GM12874 (cell line): ENCODE data around the gene EPC2.

Source experiments
- TF ChIP-seq, protein P1 (sequence below): IDR thresholded peaks from 2 replicates; pipeline ENCODE4 v1.5.1; 2011; ENCODE audit warnings: low read depth, mild to moderate bottlenecking, control low read depth, low read length, moderate library complexity; ENCODE audit not compliant: insufficient read depth

The EPC2 gene

DNA sequence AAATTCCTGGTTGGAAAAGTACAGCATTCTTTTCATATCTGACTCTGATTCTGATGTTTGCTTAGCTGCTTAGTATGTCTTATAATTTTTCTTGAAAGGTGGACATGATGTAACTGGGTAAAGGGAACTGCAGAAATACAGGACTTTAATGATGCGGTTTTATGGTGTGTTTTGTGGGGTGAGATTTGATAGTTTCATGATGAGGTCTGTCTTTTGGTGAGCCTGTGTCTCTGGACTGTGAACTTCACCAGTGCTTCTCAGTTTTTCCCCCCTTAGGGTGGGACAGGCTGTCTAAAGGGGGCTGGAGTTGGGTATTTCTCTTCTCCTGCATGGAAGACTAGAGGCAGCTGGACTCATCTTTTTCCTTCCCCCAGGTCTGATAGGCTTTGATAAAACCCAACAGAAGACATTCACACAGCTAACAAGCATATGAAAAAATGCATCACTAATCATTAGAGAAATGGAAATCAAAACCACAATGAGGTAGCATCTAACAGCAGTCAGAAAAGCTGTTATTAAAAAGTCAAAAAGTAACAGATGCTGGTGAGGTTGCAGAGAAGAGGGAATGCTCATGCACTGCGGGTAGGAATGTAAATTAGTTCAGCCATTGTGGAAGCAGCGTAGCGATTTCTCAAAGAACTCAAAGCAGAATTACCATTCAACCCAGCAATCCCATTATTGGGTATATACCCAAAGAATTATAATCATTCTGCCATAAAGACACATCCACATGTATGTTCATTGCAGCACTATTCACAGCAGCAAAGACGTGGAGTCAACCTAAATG is 77.6 kb downstream of the EPC2 start:
- TF ChIP-seq, protein P1, sequence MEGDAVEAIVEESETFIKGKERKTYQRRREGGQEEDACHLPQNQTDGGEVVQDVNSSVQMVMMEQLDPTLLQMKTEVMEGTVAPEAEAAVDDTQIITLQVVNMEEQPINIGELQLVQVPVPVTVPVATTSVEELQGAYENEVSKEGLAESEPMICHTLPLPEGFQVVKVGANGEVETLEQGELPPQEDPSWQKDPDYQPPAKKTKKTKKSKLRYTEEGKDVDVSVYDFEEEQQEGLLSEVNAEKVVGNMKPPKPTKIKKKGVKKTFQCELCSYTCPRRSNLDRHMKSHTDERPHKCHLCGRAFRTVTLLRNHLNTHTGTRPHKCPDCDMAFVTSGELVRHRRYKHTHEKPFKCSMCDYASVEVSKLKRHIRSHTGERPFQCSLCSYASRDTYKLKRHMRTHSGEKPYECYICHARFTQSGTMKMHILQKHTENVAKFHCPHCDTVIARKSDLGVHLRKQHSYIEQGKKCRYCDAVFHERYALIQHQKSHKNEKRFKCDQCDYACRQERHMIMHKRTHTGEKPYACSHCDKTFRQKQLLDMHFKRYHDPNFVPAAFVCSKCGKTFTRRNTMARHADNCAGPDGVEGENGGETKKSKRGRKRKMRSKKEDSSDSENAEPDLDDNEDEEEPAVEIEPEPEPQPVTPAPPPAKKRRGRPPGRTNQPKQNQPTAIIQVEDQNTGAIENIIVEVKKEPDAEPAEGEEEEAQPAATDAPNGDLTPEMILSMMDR, result no peak

- TF ChIP-seq, protein P1, result no peak
Observed at GRCh38 chr2:148725564-148725963, 81.0 kb downstream of the EPC2 start.

DNA sequence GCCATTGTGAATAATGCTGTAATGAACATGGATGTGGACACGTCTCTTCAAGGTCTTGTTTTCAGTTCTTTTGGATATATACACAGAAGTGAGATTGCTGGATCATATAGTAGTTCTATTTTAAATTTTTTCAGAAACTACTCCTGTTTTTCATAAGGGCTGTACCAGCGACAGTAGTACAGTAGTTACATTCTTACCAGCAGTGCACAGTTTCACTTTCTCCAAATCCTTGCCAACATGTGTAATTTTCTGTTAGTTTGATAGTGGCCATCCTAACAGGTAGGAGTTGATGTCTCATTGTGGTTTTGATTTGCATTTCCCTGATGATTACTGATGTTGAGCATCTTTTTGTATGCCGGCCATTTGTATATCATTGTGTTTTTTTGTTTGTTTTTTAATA is 81.7 kb downstream of the EPC2 start:
- TF ChIP-seq, protein P1, result no peak

- TF ChIP-seq, protein P1, result no peak
Observed at GRCh38 chr2:148730085-148730484, 85.5 kb downstream of the EPC2 start.

DNA sequence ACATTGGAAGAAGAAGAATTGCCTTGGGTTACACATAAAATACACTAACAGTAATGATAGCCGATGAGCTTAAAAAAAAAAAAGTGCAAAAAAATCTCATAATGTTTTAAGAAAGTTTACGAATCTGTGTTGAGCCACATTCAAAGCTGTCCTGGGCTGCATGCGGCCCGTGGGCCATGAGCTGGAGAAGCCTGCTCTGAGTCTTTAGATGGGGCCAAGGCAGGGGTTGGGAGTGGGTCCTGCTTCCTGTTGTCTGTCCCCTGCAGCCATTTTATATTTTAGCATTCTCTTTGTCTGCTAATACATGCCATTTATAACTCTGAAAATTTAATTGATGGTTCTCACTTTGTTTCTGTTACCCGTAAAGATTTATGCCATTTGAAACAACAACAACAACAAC is 93.2 kb downstream of the EPC2 start:
- TF ChIP-seq, protein P1, result no peak

DNA sequence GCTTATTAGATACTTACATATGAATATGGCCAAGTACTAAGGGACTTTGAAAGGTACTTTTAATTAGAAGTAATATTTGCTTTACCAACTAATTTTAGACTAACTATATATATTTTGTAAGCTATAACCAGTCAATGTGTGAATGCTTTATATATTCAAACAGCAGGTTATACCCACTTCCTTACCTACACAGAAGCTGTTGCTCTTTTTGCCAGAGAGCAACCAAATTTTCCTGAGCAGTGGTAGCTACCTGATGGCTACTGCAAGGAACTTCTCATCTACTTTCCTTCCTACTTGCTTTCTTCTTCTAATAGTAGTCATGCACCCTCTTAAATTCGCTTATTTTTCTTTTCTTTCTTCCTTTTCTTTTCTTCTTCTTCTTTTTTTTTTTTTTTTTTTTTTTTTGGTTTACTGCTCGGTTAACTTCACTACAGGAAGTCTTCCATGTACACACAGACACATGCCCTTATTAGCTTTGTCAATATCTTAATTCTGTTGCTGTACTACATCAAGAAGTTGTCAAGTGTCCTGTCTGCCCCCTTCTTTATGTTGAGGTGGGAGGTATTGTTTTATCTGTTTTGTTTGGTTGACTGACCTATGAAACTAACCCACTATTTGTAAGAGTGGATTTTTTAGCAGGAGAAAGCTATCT is 95.0 kb downstream of the EPC2 start:
- TF ChIP-seq, protein P1, result no peak

DNA sequence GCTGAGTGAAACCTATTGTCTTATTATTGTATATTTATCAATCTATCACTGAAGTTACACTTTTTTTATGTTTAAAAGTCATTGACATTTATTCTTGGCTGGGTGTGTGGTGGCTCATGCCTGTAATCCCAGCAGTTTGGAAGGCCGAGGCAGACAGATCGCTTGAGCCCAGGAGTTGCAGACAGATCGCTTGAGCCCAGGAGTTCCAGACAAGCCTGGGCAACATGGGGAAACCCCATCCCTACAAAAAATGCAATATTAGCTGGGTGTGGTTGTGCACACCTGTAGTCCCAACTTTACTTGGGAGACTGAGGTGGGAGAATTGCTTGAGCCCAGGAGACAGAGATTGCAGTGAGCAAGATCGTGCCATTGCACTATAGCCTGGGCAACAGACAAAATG is 97.8 kb downstream of the EPC2 start:
- TF ChIP-seq, protein P1, result no peak
